LNCaP clone FGC (cell line): Measurements from ENCODE around the gene MBD3L3.
A peak's percentile ranks its signal among the peaks of the same experiment; 100 is the strongest.
"Not testable (repeated sequence)": the region's sequence is repeated elsewhere in the genome, so short reads cannot be mapped to it uniquely, and the experiment has no call there.

Source experiments
- DNase-seq: peaks from one replicate; pipeline ENCODE4 v3.0.0-alpha.2; 2011; ENCODE audit warnings: low read depth
- H3K4me3 ChIP-seq: 2 replicates; pipeline ENCODE4 v1.5.1; 2011; ENCODE audit warnings: mild to moderate bottlenecking, low read depth, low read length, control low read depth
- TF ChIP-seq, protein P1 (sequence below): IDR thresholded peaks from 2 replicates; pipeline ENCODE4 v1.5.1; 2012; ENCODE audit warnings: mild to moderate bottlenecking; ENCODE audit not compliant: control insufficient read depth, insufficient read depth; ENCODE audit errors: extremely low read depth

Gene MBD3L3

DNA sequence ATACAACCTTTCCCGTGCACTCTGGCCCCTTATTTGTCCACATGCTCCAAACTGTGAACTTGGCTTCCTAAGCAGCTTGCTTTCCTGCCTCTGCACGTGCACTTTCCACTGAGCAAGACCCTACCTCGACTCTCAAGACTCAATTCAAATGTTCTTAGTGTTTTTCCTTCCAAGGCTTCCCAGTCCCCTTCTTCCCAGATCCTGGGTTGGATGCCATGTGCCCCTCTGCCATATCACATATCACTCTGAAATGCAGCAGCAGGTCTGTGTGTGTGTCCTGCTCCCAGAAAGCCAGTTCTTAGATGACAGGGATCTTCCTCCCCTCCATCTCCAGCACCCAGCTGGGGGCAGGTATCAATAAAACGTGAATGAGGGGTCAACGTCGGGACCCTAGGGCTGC is 14.1 kb upstream of the MBD3L3 start:
- DNase-seq: no peak
- TF ChIP-seq, protein P1, sequence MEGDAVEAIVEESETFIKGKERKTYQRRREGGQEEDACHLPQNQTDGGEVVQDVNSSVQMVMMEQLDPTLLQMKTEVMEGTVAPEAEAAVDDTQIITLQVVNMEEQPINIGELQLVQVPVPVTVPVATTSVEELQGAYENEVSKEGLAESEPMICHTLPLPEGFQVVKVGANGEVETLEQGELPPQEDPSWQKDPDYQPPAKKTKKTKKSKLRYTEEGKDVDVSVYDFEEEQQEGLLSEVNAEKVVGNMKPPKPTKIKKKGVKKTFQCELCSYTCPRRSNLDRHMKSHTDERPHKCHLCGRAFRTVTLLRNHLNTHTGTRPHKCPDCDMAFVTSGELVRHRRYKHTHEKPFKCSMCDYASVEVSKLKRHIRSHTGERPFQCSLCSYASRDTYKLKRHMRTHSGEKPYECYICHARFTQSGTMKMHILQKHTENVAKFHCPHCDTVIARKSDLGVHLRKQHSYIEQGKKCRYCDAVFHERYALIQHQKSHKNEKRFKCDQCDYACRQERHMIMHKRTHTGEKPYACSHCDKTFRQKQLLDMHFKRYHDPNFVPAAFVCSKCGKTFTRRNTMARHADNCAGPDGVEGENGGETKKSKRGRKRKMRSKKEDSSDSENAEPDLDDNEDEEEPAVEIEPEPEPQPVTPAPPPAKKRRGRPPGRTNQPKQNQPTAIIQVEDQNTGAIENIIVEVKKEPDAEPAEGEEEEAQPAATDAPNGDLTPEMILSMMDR: no peak
- no peak overlapping the region for H3K4me3 ChIP-seq

- DNase-seq: no peak
- TF ChIP-seq, protein P1: no peak
- H3K4me3 ChIP-seq: peak overlapping the region; percentile 86
These were observed 11.4 kb upstream of the MBD3L3 start for GRCh38 chr19:7069904-7070226.

DNA sequence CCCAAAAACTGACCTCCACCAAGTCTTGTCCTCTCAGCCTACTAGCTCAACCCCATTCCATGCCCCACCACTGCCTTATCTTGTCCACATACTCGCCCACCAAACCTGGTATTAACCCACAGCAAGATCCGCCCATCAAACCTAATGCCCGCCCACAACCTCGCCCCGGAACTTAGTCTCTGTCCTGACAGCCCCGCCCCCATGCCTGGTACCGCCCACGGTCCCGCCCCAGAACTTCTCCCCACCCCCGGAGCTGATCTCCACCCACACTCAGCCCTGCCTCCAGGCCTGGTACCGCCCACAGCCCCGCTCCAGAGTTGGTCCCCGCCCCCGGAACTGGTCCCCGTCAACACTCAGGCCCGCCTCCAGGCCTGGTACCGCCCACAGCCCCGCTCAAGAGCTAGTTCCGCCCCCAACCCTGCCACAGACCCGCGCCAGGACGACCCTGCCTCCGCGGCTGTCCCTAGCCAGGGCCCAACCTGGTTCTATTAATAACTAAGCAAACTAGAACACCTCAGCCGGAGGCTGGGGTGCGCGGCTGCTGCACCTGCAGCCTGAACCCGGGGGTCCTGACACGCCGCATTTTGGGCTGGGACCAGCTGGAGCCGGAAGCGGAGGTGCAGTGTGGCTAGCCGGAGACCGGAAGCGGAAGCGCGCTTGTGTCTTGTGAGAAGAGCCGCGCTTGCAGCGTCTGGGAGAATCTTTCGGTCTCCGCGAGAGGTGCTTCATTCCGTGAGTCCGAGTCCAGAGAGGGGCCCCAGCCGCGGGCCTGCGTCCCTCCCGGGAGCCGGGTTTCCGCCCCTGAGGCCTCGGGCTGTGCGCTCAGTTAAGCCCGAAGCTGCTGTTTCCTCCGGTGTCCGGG is 10.8 kb upstream of the MBD3L3 start, which contains the start of gene ZNF557:
Gene ZNF557 (plus strand): TSS at position 662 of the 862 bp plus-strand sequence. CDS start 5,372 bp downstream, outside the sequence.
- peak within 1 kb of the TSS; percentile 86 for H3K4me3 ChIP-seq
- DNase-seq: peak; percentile 92
- TF ChIP-seq, protein P1: no peak

DNA sequence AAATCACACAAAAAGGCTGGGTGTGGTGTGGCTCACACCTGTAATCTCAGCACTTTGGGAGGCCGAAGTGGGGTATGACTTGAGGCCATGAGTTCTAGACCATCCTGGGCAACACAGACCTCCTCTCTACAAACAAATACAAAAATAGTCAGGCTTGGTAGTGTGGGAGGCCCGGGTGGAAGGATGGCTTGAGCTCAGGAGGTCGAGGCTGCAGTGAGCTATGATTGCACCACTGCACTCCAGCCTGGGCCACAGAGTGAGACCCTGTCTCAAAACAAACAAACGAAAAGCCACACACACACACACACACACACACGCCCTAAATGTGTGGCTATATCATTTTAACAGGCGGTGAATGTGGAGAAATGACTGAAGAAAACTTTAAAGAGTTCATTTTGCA is 10.1 kb upstream of the MBD3L3 start:
- DNase-seq: no peak
- H3K4me3 ChIP-seq: peak overlapping the region; percentile 34
- TF ChIP-seq, protein P1: no peak

- no peak for DNase-seq
- no peak overlapping the region for H3K4me3 ChIP-seq
- TF ChIP-seq, protein P1: no peak
These were observed 9.2 kb upstream of the MBD3L3 start for GRCh38 chr19:7067716-7068115.

DNA sequence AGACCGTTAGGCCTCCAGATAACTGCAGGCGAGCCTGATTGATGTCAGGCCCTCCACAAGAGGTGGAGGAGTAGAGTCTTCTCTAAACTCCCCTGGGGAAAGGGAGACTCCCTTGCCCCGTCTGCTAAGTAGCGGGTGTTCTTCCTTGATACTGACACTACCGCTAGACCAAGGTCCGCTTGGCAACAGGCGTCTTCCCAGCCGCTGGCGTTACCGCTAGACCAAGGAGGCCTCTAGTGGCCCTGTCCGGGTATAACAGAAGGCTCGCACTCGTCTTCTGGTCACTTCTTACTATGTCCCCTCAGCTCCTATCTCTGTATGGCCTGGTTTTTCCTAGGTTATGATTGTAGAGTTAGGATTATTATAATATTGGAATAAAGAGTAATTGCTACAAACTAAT is 8.6 kb upstream of the MBD3L3 start:
- DNase-seq, H3K4me3 ChIP-seq: not testable (repeated sequence)

DNA sequence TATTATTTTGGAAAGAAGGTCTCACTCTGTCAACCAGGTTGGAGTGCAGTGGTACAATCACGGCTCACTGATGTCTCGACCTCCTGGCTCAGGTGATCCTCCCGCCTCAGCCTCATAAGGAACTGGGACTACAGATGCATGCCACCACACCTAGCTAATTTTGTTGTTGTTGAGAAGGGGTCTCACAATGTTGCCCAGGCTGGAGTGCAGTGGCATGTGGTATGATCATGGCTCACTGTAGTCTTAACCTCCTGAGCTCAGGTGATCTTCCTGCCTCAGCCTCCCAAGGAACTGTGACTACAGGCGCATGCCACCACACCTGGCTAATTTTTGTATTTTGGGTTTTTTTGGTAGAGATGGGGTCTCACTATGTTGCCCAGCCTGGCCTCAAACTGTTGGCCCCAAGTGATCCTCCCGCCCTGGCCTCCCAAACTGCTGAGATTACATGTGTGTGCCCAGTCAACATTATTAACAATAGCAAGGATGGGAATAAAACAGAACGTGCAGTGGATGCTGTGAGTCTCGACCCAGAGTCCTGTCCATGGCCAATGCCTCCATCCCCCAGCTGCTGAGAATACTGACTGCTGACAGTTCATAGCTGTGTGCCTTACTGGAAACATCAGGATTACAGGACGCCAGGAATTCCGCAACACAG is 5.4 kb upstream of the MBD3L3 start:
- no peak for DNase-seq
- no peak overlapping the region for H3K4me3 ChIP-seq
- TF ChIP-seq, protein P1: no peak
